Activated naive CD8-positive, alpha-beta T cell treated with anti-CD3 and anti-CD28 coated beads for 36 hours (primary cell): Measurements from ENCODE around the gene OBP2A. TPM values are rescaled to one million over a fixed set of nuclear protein-coding genes. Genes with fewer than 3 reads are reported as not detected.

Experiments
- total RNA-seq, 2 experiments: library from RNA; stranded (reverse); gene quantifications; one replicate each; pipeline ENCODE4 v1.2.3, GENCODE V29; 2021

Gene OBP2A
- total RNA-seq, 2 experiments from 2014 or later, result not detected

Other genes starting within 250 kb of the OBP2A start
- under 1 TPM; 0.20 to 0.27 TPM for gene PPP1R26, start 66.3 kb upstream of the OBP2A start, total RNA-seq
- 10 to 100 TPM; 74.0 to 78.8 TPM for gene MRPS2, start 45.4 kb upstream of the OBP2A start, total RNA-seq
- not detected for gene LCN1, start 24.7 kb upstream of the OBP2A start, total RNA-seq
- not detected for gene PAEP, start 15.6 kb downstream of the OBP2A start, total RNA-seq
- not detected for gene GLT6D1, start 93.4 kb downstream of the OBP2A start, total RNA-seq
- gene LCN9, start 117.2 kb downstream of the OBP2A start, total RNA-seq, result not detected
- not detected for gene SOHLH1, start 153.4 kb downstream of the OBP2A start, total RNA-seq
- gene KCNT1, start 156.1 kb downstream of the OBP2A start, total RNA-seq, result not detected